ENCODE measurements around the gene TNFRSF25. TPM values are rescaled to one million over a fixed set of nuclear protein-coding genes. Genes with fewer than 3 reads are reported as not detected.

Gene TNFRSF25
- polyA plus RNA-seq, 1 donor = 55.2 TPM

- Histone ChIP-seq H3K4me1 (ENCODE audit: control insufficient read depth, insufficient read depth, low read length) (peaks cover 25% of the 10 kb centered on the region), H3K4me3 (ENCODE audit: low read length) (no peak overlapping the region), H3K27me3 (ENCODE audit: control insufficient read depth, insufficient read depth, low read length) (peaks cover 14% of the 10 kb centered on the region), H3K9me3 (ENCODE audit: control insufficient read depth, low read depth, low read length) (peaks cover 3% of the 10 kb centered on the region), H3K27ac (ENCODE audit: low read length) (no peak overlapping the region), H3K36me3 (ENCODE audit: control insufficient read depth, insufficient read depth, low read length) (no peaks in the 10 kb centered on the region)
- DNase-seq = no peak
- WGBS (ENCODE audit: insufficient coverage, low lambda C conversion rate) = no CpG with 5 or more reads among the region's 9 CpGs
Measured at GRCh38 chr1:6489383-6489765, 23.4 kb upstream of the TNFRSF25 start.

- Histone ChIP-seq H3K4me1 (ENCODE audit: control insufficient read depth, insufficient read depth, low read length) (peaks cover 25% of the 10 kb centered on the region), H3K36me3 (ENCODE audit: control insufficient read depth, insufficient read depth, low read length) (no peaks in the 10 kb centered on the region), H3K4me3 (ENCODE audit: low read length) (no peak overlapping the region), H3K27ac (ENCODE audit: low read length) (no peak overlapping the region), H3K9me3 (ENCODE audit: control insufficient read depth, low read depth, low read length) (peaks cover 3% of the 10 kb centered on the region), H3K27me3 (ENCODE audit: control insufficient read depth, insufficient read depth, low read length) (peaks cover 16% of the 10 kb centered on the region)
- no peak for DNase-seq
- WGBS (ENCODE audit: insufficient coverage, low lambda C conversion rate) = no CpG with 5 or more reads among the region's 13 CpGs
Measured at GRCh38 chr1:6488602-6489382, 22.8 kb upstream of the TNFRSF25 start.

GRCh38 chr1:6487804-6488484 is 22.0 kb upstream of the TNFRSF25 start:
- Histone ChIP-seq H3K9me3 (ENCODE audit: control insufficient read depth, low read depth, low read length) (peaks cover 6% of the 10 kb centered on the region), H3K36me3 (ENCODE audit: control insufficient read depth, insufficient read depth, low read length) (no peaks in the 10 kb centered on the region), H3K4me1 (ENCODE audit: control insufficient read depth, insufficient read depth, low read length) (peaks cover 34% of the 10 kb centered on the region), H3K4me3 (ENCODE audit: low read length) (no peak overlapping the region), H3K27me3 (ENCODE audit: control insufficient read depth, insufficient read depth, low read length) (peaks cover 16% of the 10 kb centered on the region), H3K27ac (ENCODE audit: low read length) (no peak overlapping the region)
- DNase-seq = no peak
- WGBS (ENCODE audit: insufficient coverage, low lambda C conversion rate) = no CpG with 5 or more reads among the region's 14 CpGs

- H3K27ac ChIP-seq (ENCODE audit: low read length) = no peak overlapping the region
- WGBS (ENCODE audit: insufficient coverage, low lambda C conversion rate) = no CpG with 5 or more reads among the region's 15 CpGs
Measured at GRCh38 chr1:6486433-6487011, 20.5 kb upstream of the TNFRSF25 start.

GRCh38 chr1:6485168-6486101 is 19.5 kb upstream of the TNFRSF25 start:
- Histone ChIP-seq H3K4me1 (ENCODE audit: control insufficient read depth, insufficient read depth, low read length) (peaks cover 42% of the 10 kb centered on the region), H3K36me3 (ENCODE audit: control insufficient read depth, insufficient read depth, low read length) (no peaks in the 10 kb centered on the region), H3K27ac (ENCODE audit: low read length) (no peak overlapping the region), H3K27me3 (ENCODE audit: control insufficient read depth, insufficient read depth, low read length) (peaks cover 16% of the 10 kb centered on the region), H3K4me3 (ENCODE audit: low read length) (peak overlapping the region; percentile 48), H3K9me3 (ENCODE audit: control insufficient read depth, low read depth, low read length) (peaks cover 2% of the 10 kb centered on the region)
- no CpG with 5 or more reads among the region's 80 CpGs for WGBS (ENCODE audit: insufficient coverage, low lambda C conversion rate)
- DNase-seq = peak in 1 of 2 donors; percentile 47

More at GRCh38 chr1:6486433-6487011, 20.5 kb upstream of the TNFRSF25 start:
- Histone ChIP-seq H3K9me3 (ENCODE audit: control insufficient read depth, low read depth, low read length) (peaks cover 6% of the 10 kb centered on the region), H3K4me3 (ENCODE audit: low read length) (no peak overlapping the region), H3K36me3 (ENCODE audit: control insufficient read depth, insufficient read depth, low read length) (no peaks in the 10 kb centered on the region), H3K4me1 (ENCODE audit: control insufficient read depth, insufficient read depth, low read length) (peaks cover 42% of the 10 kb centered on the region), H3K27me3 (ENCODE audit: control insufficient read depth, insufficient read depth, low read length) (peaks cover 16% of the 10 kb centered on the region)
- DNase-seq = peak; percentile 79 to 81

GRCh38 chr1:6484826-6485167 is 18.8 kb upstream of the TNFRSF25 start:
- H3K27me3 ChIP-seq (ENCODE audit: control insufficient read depth, insufficient read depth, low read length) = peaks cover 16% of the 10 kb centered on the region
- peaks cover 43% of the 10 kb centered on the region for H3K4me1 ChIP-seq (ENCODE audit: control insufficient read depth, insufficient read depth, low read length)
- no peaks in the 10 kb centered on the region for H3K36me3 ChIP-seq (ENCODE audit: control insufficient read depth, insufficient read depth, low read length)
- DNase-seq = no peak
- no peak overlapping the region for H3K27ac ChIP-seq (ENCODE audit: low read length)
- H3K4me3 ChIP-seq (ENCODE audit: low read length) = peak overlapping the region; percentile 48
- H3K9me3 ChIP-seq (ENCODE audit: control insufficient read depth, low read depth, low read length) = peaks cover 2% of the 10 kb centered on the region
- WGBS (ENCODE audit: insufficient coverage, low lambda C conversion rate) = no CpG with 5 or more reads among the region's 13 CpGs

- peaks cover 41% of the 10 kb centered on the region for H3K4me1 ChIP-seq (ENCODE audit: control insufficient read depth, insufficient read depth, low read length)
- H3K9me3 ChIP-seq (ENCODE audit: control insufficient read depth, low read depth, low read length) = peaks cover 2% of the 10 kb centered on the region
- H3K36me3 ChIP-seq (ENCODE audit: control insufficient read depth, insufficient read depth, low read length) = no peaks in the 10 kb centered on the region
- peaks cover 16% of the 10 kb centered on the region for H3K27me3 ChIP-seq (ENCODE audit: control insufficient read depth, insufficient read depth, low read length)
- H3K4me3 ChIP-seq (ENCODE audit: low read length) = no peak overlapping the region
- no CpG with 5 or more reads among the region's 7 CpGs for WGBS (ENCODE audit: insufficient coverage, low lambda C conversion rate)
- no peak overlapping the region for H3K27ac ChIP-seq (ENCODE audit: low read length)
- no peak for DNase-seq
Measured at GRCh38 chr1:6483761-6484117, 17.8 kb upstream of the TNFRSF25 start.

- no peak overlapping the region for H3K27ac ChIP-seq (ENCODE audit: low read length)
- H3K27me3 ChIP-seq (ENCODE audit: control insufficient read depth, insufficient read depth, low read length) = peaks cover 16% of the 10 kb centered on the region
- peaks cover 2% of the 10 kb centered on the region for H3K9me3 ChIP-seq (ENCODE audit: control insufficient read depth, low read depth, low read length)
- peaks cover 41% of the 10 kb centered on the region for H3K4me1 ChIP-seq (ENCODE audit: control insufficient read depth, insufficient read depth, low read length)
- no peak overlapping the region for H3K4me3 ChIP-seq (ENCODE audit: low read length)
- peak in 1 of 2 donors; percentile 50 for DNase-seq
- no CpG with 5 or more reads among the region's 14 CpGs for WGBS (ENCODE audit: insufficient coverage, low lambda C conversion rate)
- no peaks in the 10 kb centered on the region for H3K36me3 ChIP-seq (ENCODE audit: control insufficient read depth, insufficient read depth, low read length)
Measured at GRCh38 chr1:6483017-6483760, 17.2 kb upstream of the TNFRSF25 start.

- no CpG with 5 or more reads among the region's 5 CpGs for WGBS (ENCODE audit: insufficient coverage, low lambda C conversion rate)
- peaks cover 49% of the 10 kb centered on the region for H3K4me1 ChIP-seq (ENCODE audit: control insufficient read depth, insufficient read depth, low read length)
- peaks cover 16% of the 10 kb centered on the region for H3K27me3 ChIP-seq (ENCODE audit: control insufficient read depth, insufficient read depth, low read length)
- no peak for DNase-seq
- peak overlapping the region; percentile 7 for H3K27ac ChIP-seq (ENCODE audit: low read length)
- H3K9me3 ChIP-seq (ENCODE audit: control insufficient read depth, low read depth, low read length) = peaks cover 2% of the 10 kb centered on the region
- H3K36me3 ChIP-seq (ENCODE audit: control insufficient read depth, insufficient read depth, low read length) = no peaks in the 10 kb centered on the region
- H3K4me3 ChIP-seq (ENCODE audit: low read length) = no peak overlapping the region
Measured at GRCh38 chr1:6481820-6482219, 15.8 kb upstream of the TNFRSF25 start.

Data from large intestine (tissue), 3 donors.